22Rv1 (cell line): ENCODE results near the gene DUSP1.

ENCODE experiments used
- ZFX ChIP-seq: fragments of 450-650 bp; IDR thresholded peaks from 2 replicates; pipeline ENCODE4 v1.6.1; 2017; ENCODE audit warnings: antibody characterized with exemption, borderline replicate concordance
- TF ChIP-seq, protein P1 (sequence below): fragments of 450-650 bp; IDR thresholded peaks from 2 replicates; pipeline ENCODE4 v1.5.1; 2017; ENCODE audit warnings: mild to moderate bottlenecking

- TF ChIP-seq, protein P1, sequence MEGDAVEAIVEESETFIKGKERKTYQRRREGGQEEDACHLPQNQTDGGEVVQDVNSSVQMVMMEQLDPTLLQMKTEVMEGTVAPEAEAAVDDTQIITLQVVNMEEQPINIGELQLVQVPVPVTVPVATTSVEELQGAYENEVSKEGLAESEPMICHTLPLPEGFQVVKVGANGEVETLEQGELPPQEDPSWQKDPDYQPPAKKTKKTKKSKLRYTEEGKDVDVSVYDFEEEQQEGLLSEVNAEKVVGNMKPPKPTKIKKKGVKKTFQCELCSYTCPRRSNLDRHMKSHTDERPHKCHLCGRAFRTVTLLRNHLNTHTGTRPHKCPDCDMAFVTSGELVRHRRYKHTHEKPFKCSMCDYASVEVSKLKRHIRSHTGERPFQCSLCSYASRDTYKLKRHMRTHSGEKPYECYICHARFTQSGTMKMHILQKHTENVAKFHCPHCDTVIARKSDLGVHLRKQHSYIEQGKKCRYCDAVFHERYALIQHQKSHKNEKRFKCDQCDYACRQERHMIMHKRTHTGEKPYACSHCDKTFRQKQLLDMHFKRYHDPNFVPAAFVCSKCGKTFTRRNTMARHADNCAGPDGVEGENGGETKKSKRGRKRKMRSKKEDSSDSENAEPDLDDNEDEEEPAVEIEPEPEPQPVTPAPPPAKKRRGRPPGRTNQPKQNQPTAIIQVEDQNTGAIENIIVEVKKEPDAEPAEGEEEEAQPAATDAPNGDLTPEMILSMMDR: no peak
- TF ChIP-seq ZFX: no peak
These were observed 47.1 kb upstream of the DUSP1 start for GRCh38 chr5:172818081-172818480.
